GM23338 (cell line): ENCODE results near the gene ATAD1. TPM values are rescaled to one million over a fixed set of nuclear protein-coding genes. Genes with fewer than 3 reads are reported as not detected.

ENCODE experiments used
- ATAC-seq: fragments of 200-7000 bp; cut with Tn5 transposase; 3 replicates; pipeline ENCODE4 v1.9.1; 2020
- DNase-seq: peaks from one replicate; pipeline ENCODE4 v3.0.0-alpha.2; 2015; ENCODE audit warnings: low spot score
- H2AFZ ChIP-seq: fragments of 200-600 bp; sonication (generic); 2 replicates; pipeline ENCODE4 v1.8.0; 2016; ENCODE audit warnings: antibody characterized with exemption, mild to moderate bottlenecking, moderate library complexity
- H3F3A ChIP-seq: fragments of 200-600 bp; sonication (generic); replicated peaks from 2 replicates; pipeline ENCODE4 v1.8.0; 2017; ENCODE audit warnings: antibody characterized with exemption, mixed run types, low read depth
- H3K27ac ChIP-seq: fragments of 200-600 bp; sonication (generic); 2 replicates; pipeline ENCODE4 v1.6.1; 2016; ENCODE audit warnings: low read depth
- H3K27me3 ChIP-seq: fragments of 200-600 bp; sonication (generic); 2 replicates; pipeline ENCODE4 v1.8.0; 2016; ENCODE audit warnings: mild to moderate bottlenecking, mixed run types, moderate library complexity; ENCODE audit not compliant: insufficient read depth
- H3K36me3 ChIP-seq: fragments of 200-600 bp; sonication (generic); 2 replicates; pipeline ENCODE4 v1.8.0; 2016; ENCODE audit warnings: mild to moderate bottlenecking; ENCODE audit not compliant: insufficient read depth
- H3K4me1 ChIP-seq: fragments of 200-600 bp; sonication (generic); 2 replicates; pipeline ENCODE4 v1.8.0; 2016; ENCODE audit warnings: mild to moderate bottlenecking, moderate library complexity; ENCODE audit not compliant: insufficient read depth
- H3K4me2 ChIP-seq: fragments of 200-600 bp; sonication (generic); 2 replicates; pipeline ENCODE4 v1.7.1; 2017; ENCODE audit warnings: mixed run types
- H3K4me3 ChIP-seq: fragments of 200-600 bp; sonication (generic); 2 replicates; pipeline ENCODE4 v1.6.1; 2016; ENCODE audit warnings: mixed run types
- H3K79me2 ChIP-seq: fragments of 200-600 bp; sonication (generic); replicated peaks from 2 replicates; pipeline ENCODE4 v1.8.0; 2017; ENCODE audit warnings: mild to moderate bottlenecking; ENCODE audit not compliant: insufficient read depth
- H3K9me2 ChIP-seq: fragments of 200-600 bp; sonication (generic); 2 replicates; pipeline ENCODE4 v1.8.0; 2017; ENCODE audit not compliant: insufficient read depth
- H4K20me1 ChIP-seq: fragments of 200-600 bp; sonication (generic); replicated peaks from 2 replicates; pipeline ENCODE4 v1.8.0; 2017; ENCODE audit warnings: mild to moderate bottlenecking; ENCODE audit not compliant: insufficient read depth
- H3K27ac Mint-ChIP-seq: 2 replicates; pipeline ENCODE4 v1.8.0; 2020; ENCODE audit warnings: inconsistent platforms, mild to moderate bottlenecking, moderate library complexity, mixed read lengths
- H3K27me3 Mint-ChIP-seq: 3 replicates; pipeline ENCODE4 v1.8.0; 2022; ENCODE audit warnings: low read depth, mild to moderate bottlenecking, moderate library complexity, mixed read lengths, inconsistent platforms; ENCODE audit not compliant: insufficient read depth, poor library complexity
- H3K36me3 Mint-ChIP-seq: 3 replicates; pipeline ENCODE4 v1.8.0; 2021; ENCODE audit warnings: low read depth, mild to moderate bottlenecking, inconsistent platforms, moderate library complexity, mixed read lengths
- H3K4me1 Mint-ChIP-seq: 3 replicates; pipeline ENCODE4 v1.8.0; 2020; ENCODE audit warnings: mild to moderate bottlenecking, inconsistent platforms, mixed read lengths
- H3K4me3 Mint-ChIP-seq: 3 replicates; pipeline ENCODE4 v1.8.0; 2021; ENCODE audit warnings: moderate library complexity, mild to moderate bottlenecking, inconsistent platforms, mixed read lengths
- H3K9me3 Mint-ChIP-seq: 3 replicates; pipeline ENCODE4 v1.8.0; 2020; ENCODE audit warnings: moderate library complexity, mild to moderate bottlenecking, inconsistent platforms, mixed read lengths
- CREB1 ChIP-seq: fragments of 250-450 bp; sonication (Bioruptor Pico); IDR thresholded peaks from 2 replicates; pipeline ENCODE4 v1.5.0; 2020; ENCODE audit warnings: low read depth, mild to moderate bottlenecking, moderate library complexity
- CTCF ChIP-seq, 2 experiments: fragments of 200-600 bp in 1 of 2; sonication (generic) in 1 of 2; conservative IDR thresholded peaks; 2 replicates each; pipeline versions ENCODE4 v1.5.1 to v1.6.1; 2016 to 2017; ENCODE audit warnings: antibody characterized with exemption in 2 of 2, low read depth in 2 of 2, mild to moderate bottlenecking in 2 of 2, moderate library complexity in 1 of 2
- EZH2 ChIP-seq: fragments of 200-600 bp; sonication (generic); IDR thresholded peaks from one replicate; pipeline ENCODE4 v1.8.0; 2017; ENCODE audit warnings: antibody characterized with exemption, mild to moderate bottlenecking, low read depth; ENCODE audit not compliant: unreplicated experiment
- EZH2phosphoT487 ChIP-seq: fragments of 200-600 bp; sonication (generic); IDR thresholded peaks from one replicate; pipeline ENCODE4 v1.8.1; 2018; ENCODE audit warnings: antibody characterized with exemption; ENCODE audit not compliant: unreplicated experiment
- JUNB ChIP-seq: IDR thresholded peaks from one replicate; pipeline ENCODE4 v1.6.1; 2016; ENCODE audit warnings: antibody characterized with exemption; ENCODE audit not compliant: unreplicated experiment
- NANOG ChIP-seq: IDR thresholded peaks from 2 replicates; pipeline ENCODE4 v1.6.1; 2016; ENCODE audit warnings: antibody characterized with exemption, borderline replicate concordance
- POLR2AphosphoS5 ChIP-seq: IDR thresholded peaks from 2 replicates; pipeline ENCODE4 v1.6.1; 2016; ENCODE audit warnings: antibody characterized with exemption, low read depth
- REST ChIP-seq: IDR thresholded peaks from one replicate; pipeline ENCODE4 v1.6.1; 2018; ENCODE audit warnings: antibody characterized with exemption; ENCODE audit not compliant: unreplicated experiment
- STAT1 ChIP-seq: IDR thresholded peaks from one replicate; pipeline ENCODE4 v1.6.1; 2016; ENCODE audit warnings: antibody characterized with exemption; ENCODE audit not compliant: unreplicated experiment
- ZNF114 ChIP-seq: fragments of 250-450 bp; sonication (Bioruptor Pico); IDR thresholded peaks from 2 replicates; pipeline ENCODE4 v1.5.0; 2020; ENCODE audit warnings: mild to moderate bottlenecking, moderate library complexity
- ZNF331 ChIP-seq: fragments of 250-450 bp; sonication (Bioruptor Pico); IDR thresholded peaks from 2 replicates; pipeline ENCODE4 v1.5.0; 2020; ENCODE audit warnings: low read depth, mild to moderate bottlenecking, moderate library complexity
- ZNF462 ChIP-seq: fragments of 250-450 bp; sonication (Bioruptor Pico); IDR thresholded peaks from 2 replicates; pipeline ENCODE4 v1.5.0; 2020; ENCODE audit warnings: mild to moderate bottlenecking, moderate library complexity
- polyA plus RNA-seq: library from polyadenylated mRNA; unstranded; fragments of >200 nt; fragmentation: Nextera tagmentation; extraction: Ambion mirVana; gene quantifications from 2 replicates; pipeline ENCODE4 v1.2.1, GENCODE V29; 2016
- total RNA-seq: library from RNA; depleted of rRNA; stranded (reverse); fragments of >200 nt; shearing (Covaris generic); gene quantifications from 2 replicates; pipeline ENCODE4 v1.2.3, GENCODE V29; 2014
- TF ChIP-seq, protein P1 (sequence below): IDR thresholded peaks from 2 replicates; pipeline ENCODE4 v1.6.1; 2016; ENCODE audit warnings: antibody characterized with exemption

The ATAD1 gene
- total and polyA plus RNA-seq, 2 experiments from 2014 or later, result 30.3 to 49.6 TPM

DNA sequence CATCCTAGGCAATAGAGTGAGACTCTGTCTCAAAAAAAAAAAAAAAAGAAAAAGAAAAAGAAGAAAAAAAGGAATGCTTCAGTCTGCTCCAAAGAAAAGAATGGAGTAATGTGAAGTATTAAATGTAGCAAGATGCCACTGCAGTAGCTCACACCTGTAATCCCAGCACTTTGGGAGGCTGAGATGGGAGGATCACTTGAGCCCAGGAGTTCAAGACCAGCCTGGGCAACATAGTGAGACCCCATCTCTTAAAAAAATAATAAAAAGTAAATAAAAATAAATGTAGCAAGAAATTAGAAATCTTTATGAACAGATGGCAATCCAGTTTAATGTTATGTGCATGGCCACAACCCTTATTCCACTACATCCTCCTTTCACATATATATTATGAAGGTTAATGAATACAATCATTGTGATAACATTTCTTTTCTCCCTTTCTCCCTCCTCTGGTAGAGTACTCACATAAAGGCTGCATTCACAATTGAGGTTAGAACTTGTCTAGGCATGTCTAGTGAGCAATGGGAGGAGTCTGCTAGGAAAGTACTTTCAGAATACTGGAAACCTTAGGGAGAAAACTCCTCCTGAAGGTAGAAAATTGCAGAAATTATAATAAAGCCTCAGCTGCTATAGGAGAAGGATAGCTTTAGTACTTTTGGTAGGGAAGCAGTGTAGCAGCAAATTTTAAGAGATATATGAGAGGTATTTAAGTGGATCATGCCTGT is 24.9 kb upstream of the ATAD1 start:
- TF ChIP-seq STAT1 (no peak), NANOG (no peak), ZNF114 (no peak), CTCF (conservative IDR thresholded peaks at IDR 0.05; ENCODE audit: low read depth in 2 of 2) (no peak), POLR2AphosphoS5 (no peak), EZH2phosphoT487 (no peak), JUNB (no peak), ZNF331 (no peak), ZNF462 (CRISPR knock-in tag) (no peak), EZH2 (no peak), CREB1 (CRISPR knock-in tag) (no peak), REST (no peak)
- TF ChIP-seq, protein P1, sequence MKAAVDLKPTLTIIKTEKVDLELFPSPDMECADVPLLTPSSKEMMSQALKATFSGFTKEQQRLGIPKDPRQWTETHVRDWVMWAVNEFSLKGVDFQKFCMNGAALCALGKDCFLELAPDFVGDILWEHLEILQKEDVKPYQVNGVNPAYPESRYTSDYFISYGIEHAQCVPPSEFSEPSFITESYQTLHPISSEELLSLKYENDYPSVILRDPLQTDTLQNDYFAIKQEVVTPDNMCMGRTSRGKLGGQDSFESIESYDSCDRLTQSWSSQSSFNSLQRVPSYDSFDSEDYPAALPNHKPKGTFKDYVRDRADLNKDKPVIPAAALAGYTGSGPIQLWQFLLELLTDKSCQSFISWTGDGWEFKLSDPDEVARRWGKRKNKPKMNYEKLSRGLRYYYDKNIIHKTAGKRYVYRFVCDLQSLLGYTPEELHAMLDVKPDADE, result no peak
- no peak overlapping the region for H3K27ac ChIP-seq
- Mint-ChIP-seq H3K9me3 (no peaks in the 10 kb centered on the region), H3K27me3 (no peaks in the 10 kb centered on the region), H3K4me1 (no peaks in the 10 kb centered on the region), H3K4me3 (no peak overlapping the region), H3K27ac (peak overlapping the region; percentile 23; the same call in 1 of the 2 replicates), H3K36me3 (no peaks in the 10 kb centered on the region)
- no peaks in the 10 kb centered on the region for H3K27me3 ChIP-seq
- no peak overlapping the region for H2AFZ ChIP-seq
- no peak overlapping the region for H3K4me2 ChIP-seq
- H3K4me1 ChIP-seq, result no peaks in the 10 kb centered on the region
- H4K20me1 ChIP-seq, result no peaks in the 10 kb centered on the region
- DNase-seq (peak; percentile 15), ATAC-seq (no peak)
- no peaks in the 10 kb centered on the region for H3K36me3 ChIP-seq
- H3F3A ChIP-seq, result no peaks in the 10 kb centered on the region
- no peak overlapping the region for H3K4me3 ChIP-seq
- H3K79me2 ChIP-seq, result no peaks in the 10 kb centered on the region
- H3K9me2 ChIP-seq, result no peaks in the 10 kb centered on the region
